Neural progenitor cell (in vitro differentiated cells): ENCODE measurements around the gene SBF2. TPM values are rescaled to one million over a fixed set of nuclear protein-coding genes. Genes with fewer than 3 reads are reported as not detected.
"Not testable (repeated sequence)": the region's sequence is repeated elsewhere in the genome, so short reads cannot be mapped to it uniquely, and the experiment has no call there.

ENCODE experiments used
- DNase-seq: peaks from one replicate; pipeline ENCODE4 v3.0.0-alpha.2; 2016; ENCODE audit warnings: low spot score
- H2AFZ ChIP-seq: fragments of 200-600 bp; sonication (generic); replicated peaks from 2 replicates; pipeline ENCODE4 v1.6.1; 2016; ENCODE audit warnings: antibody characterized with exemption
- H3F3A ChIP-seq: fragments of 200-600 bp; sonication (generic); 2 replicates; pipeline ENCODE4 v1.6.1; 2016; ENCODE audit warnings: antibody characterized with exemption, low read depth
- H3K27ac ChIP-seq: fragments of 200-600 bp; sonication (generic); 2 replicates; pipeline ENCODE4 v1.5.1; 2016; ENCODE audit warnings: mild to moderate bottlenecking
- H3K27me3 ChIP-seq: fragments of 200-600 bp; sonication (generic); 2 replicates; pipeline ENCODE4 v1.6.1; 2016; ENCODE audit warnings: mild to moderate bottlenecking, moderate library complexity
- H3K36me3 ChIP-seq: fragments of 200-600 bp; sonication (generic); 2 replicates; pipeline ENCODE4 v1.5.1; 2016
- H3K4me1 ChIP-seq: fragments of 200-600 bp; sonication (generic); 2 replicates; pipeline ENCODE4 v1.6.1; 2016; ENCODE audit warnings: mixed run types
- H3K4me2 ChIP-seq: fragments of 200-600 bp; sonication (generic); 2 replicates; pipeline ENCODE4 v1.6.1; 2016
- H3K4me3 ChIP-seq: fragments of 200-600 bp; sonication (generic); 2 replicates; pipeline ENCODE4 v1.5.1; 2016
- H3K79me2 ChIP-seq: fragments of 200-600 bp; sonication (generic); 2 replicates; pipeline ENCODE4 v1.6.1; 2016; ENCODE audit warnings: low read depth
- H3K9ac ChIP-seq: fragments of 200-600 bp; sonication (generic); 2 replicates; pipeline ENCODE4 v1.6.1; 2016
- H3K9me3 ChIP-seq: fragments of 200-600 bp; sonication (generic); 2 replicates; pipeline ENCODE4 v1.5.1; 2016; ENCODE audit warnings: low read depth
- H4K20me1 ChIP-seq: fragments of 200-600 bp; sonication (generic); 2 replicates; pipeline ENCODE4 v1.6.1; 2016; ENCODE audit warnings: low read depth
- H3K27ac Mint-ChIP-seq: 3 replicates; pipeline ENCODE4 v1.8.0; 2021; ENCODE audit warnings: mixed read lengths
- H3K27me3 Mint-ChIP-seq: 2 replicates; pipeline ENCODE4 v1.8.0; 2022; ENCODE audit warnings: low read depth, mild to moderate bottlenecking, inconsistent platforms, moderate library complexity, mixed read lengths; ENCODE audit not compliant: insufficient read depth
- H3K36me3 Mint-ChIP-seq: 3 replicates; pipeline ENCODE4 v1.8.0; 2021; ENCODE audit warnings: mixed read lengths
- H3K4me1 Mint-ChIP-seq: 3 replicates; pipeline ENCODE4 v1.8.0; 2021; ENCODE audit warnings: mixed read lengths
- H3K4me3 Mint-ChIP-seq: 3 replicates; pipeline ENCODE4 v1.8.0; 2021; ENCODE audit warnings: mild to moderate bottlenecking, moderate library complexity, mixed read lengths
- H3K9me3 Mint-ChIP-seq: 3 replicates; pipeline ENCODE4 v1.8.0; 2020; ENCODE audit warnings: mixed read lengths
- CTCF ChIP-seq: fragments of 200-600 bp; sonication (generic); IDR thresholded peaks from 2 replicates; pipeline ENCODE4 v1.5.1; 2017; ENCODE audit warnings: antibody characterized with exemption, mild to moderate bottlenecking
- EZH2 ChIP-seq: fragments of 200-600 bp; sonication (generic); IDR thresholded peaks from 2 replicates; pipeline ENCODE4 v1.6.1; 2017; ENCODE audit warnings: antibody characterized with exemption, mild to moderate bottlenecking, moderate library complexity
- EZH2phosphoT487 ChIP-seq: fragments of 200-600 bp; sonication (generic); IDR thresholded peaks from 2 replicates; pipeline ENCODE4 v1.6.1; 2017; ENCODE audit warnings: antibody characterized with exemption
- total RNA-seq: library from RNA; depleted of rRNA; stranded (reverse); fragments of >200 nt; gene quantifications from 2 replicates; pipeline ENCODE4 v1.2.3, GENCODE V29; 2015; ENCODE audit warnings: low replicate concordance

SBF2 gene
- total RNA-seq, 1 donor from 2014 or later, result 48.2 TPM

GRCh38 chr11:9903579-9903978, 390.4 kb downstream of the SBF2 start:
- no peak overlapping the region for H3K4me2 ChIP-seq
- no peaks in the 10 kb centered on the region for H3F3A ChIP-seq
- TF ChIP-seq CTCF, result no peak
- TF ChIP-seq EZH2, result no peak
- TF ChIP-seq EZH2phosphoT487, result no peak
- no peak overlapping the region for H3K27ac Mint-ChIP-seq
- H3K4me1 Mint-ChIP-seq, result peaks cover 4% of the 10 kb centered on the region
- H3K27me3 ChIP-seq, result no peaks in the 10 kb centered on the region
- no peak for DNase-seq
- H3K9ac ChIP-seq, result no peak overlapping the region
- H3K36me3 Mint-ChIP-seq, result peaks cover 5% of the 10 kb centered on the region
- no peak overlapping the region for H3K4me3 ChIP-seq
- no peaks in the 10 kb centered on the region for H3K36me3 ChIP-seq
- H3K9me3 ChIP-seq, result no peaks in the 10 kb centered on the region
- H3K27ac ChIP-seq, result no peak overlapping the region
- H3K4me3 Mint-ChIP-seq, result no peak overlapping the region
- no peaks in the 10 kb centered on the region for H3K27me3 Mint-ChIP-seq
- H3K9me3 Mint-ChIP-seq, result no peaks in the 10 kb centered on the region
- H4K20me1 ChIP-seq, result no peaks in the 10 kb centered on the region
- H2AFZ ChIP-seq, result no peak overlapping the region
- no peaks in the 10 kb centered on the region for H3K79me2 ChIP-seq
- H3K4me1 ChIP-seq, result no peaks in the 10 kb centered on the region

- no peak overlapping the region for H3K4me2 ChIP-seq
- TF ChIP-seq EZH2 (no peak), EZH2phosphoT487 (no peak)
These were observed 392.1 kb downstream of the SBF2 start for GRCh38 chr11:9901943-9902342.

GRCh38 chr11:9900253-9900652, 393.8 kb downstream of the SBF2 start:
- not testable (repeated sequence) for H2AFZ ChIP-seq, H3K9ac ChIP-seq, H3K27me3 Mint-ChIP-seq, H3K27ac Mint-ChIP-seq, H3K4me1 ChIP-seq, H3K4me3 ChIP-seq, H4K20me1 ChIP-seq, H3K9me3 Mint-ChIP-seq, H3K4me2 ChIP-seq, H3K79me2 ChIP-seq, H3K4me3 Mint-ChIP-seq, H3K36me3 ChIP-seq, H3F3A ChIP-seq, H3K27ac ChIP-seq, H3K4me1 Mint-ChIP-seq, DNase-seq, H3K36me3 Mint-ChIP-seq, H3K27me3 ChIP-seq, H3K9me3 ChIP-seq

More at GRCh38 chr11:9901943-9902342, 392.1 kb downstream of the SBF2 start:
- Mint-ChIP-seq H3K4me1 (peaks cover 4% of the 10 kb centered on the region), H3K27ac (no peak overlapping the region), H3K27me3 (no peaks in the 10 kb centered on the region), H3K4me3 (no peak overlapping the region), H3K36me3 (peaks cover 2% of the 10 kb centered on the region), H3K9me3 (no peaks in the 10 kb centered on the region)
- Histone ChIP-seq H3K9ac (no peak overlapping the region), H3K4me3 (no peak overlapping the region), H3K27me3 (no peaks in the 10 kb centered on the region), H4K20me1 (no peaks in the 10 kb centered on the region), H3K79me2 (no peaks in the 10 kb centered on the region), H3K4me1 (no peaks in the 10 kb centered on the region), H3F3A (no peaks in the 10 kb centered on the region), H2AFZ (no peak overlapping the region), H3K36me3 (no peaks in the 10 kb centered on the region), H3K9me3 (no peaks in the 10 kb centered on the region), H3K27ac (no peak overlapping the region)
- no peak for DNase-seq

- Mint-ChIP-seq H3K4me1 (no peaks in the 10 kb centered on the region), H3K27me3 (no peaks in the 10 kb centered on the region), H3K27ac (no peak overlapping the region), H3K36me3 (peaks cover 9% of the 10 kb centered on the region), H3K9me3 (peaks cover 3% of the 10 kb centered on the region), H3K4me3 (no peak overlapping the region)
- Histone ChIP-seq H3K36me3 (peaks cover 5% of the 10 kb centered on the region), H3K9me3 (no peaks in the 10 kb centered on the region), H4K20me1 (no peaks in the 10 kb centered on the region), H3K9ac (no peak overlapping the region), H3K27ac (no peak overlapping the region), H3K4me2 (no peak overlapping the region), H3K27me3 (no peaks in the 10 kb centered on the region), H2AFZ (no peak overlapping the region), H3K79me2 (no peaks in the 10 kb centered on the region), H3K4me1 (no peaks in the 10 kb centered on the region), H3K4me3 (no peak overlapping the region), H3F3A (no peaks in the 10 kb centered on the region)
- DNase-seq, result no peak
- TF ChIP-seq EZH2 (no peak), CTCF (no peak), EZH2phosphoT487 (no peak)
These were observed 394.3 kb downstream of the SBF2 start for GRCh38 chr11:9899676-9900075.
